GM12878 (cell line): ENCODE data around the gene RASL10A.

Experiments used
- HDAC2 ChIP-seq: fragments of 200-600 bp; sonication (generic); IDR thresholded peaks from 2 replicates; pipeline ENCODE4 v1.6.1; 2017
- JUND ChIP-seq: IDR thresholded peaks from 2 replicates; pipeline ENCODE4 v1.6.1; 2012; ENCODE audit warnings: low read depth, mild to moderate bottlenecking, low read length, improper control_type of control experiment, moderate library complexity
- KAT2A ChIP-seq: conservative IDR thresholded peaks from 2 replicates; pipeline ENCODE4 v1.6.1; 2011; ENCODE audit warnings: low read depth, low read length; ENCODE audit not compliant: control insufficient read depth
- POLR2A ChIP-seq: IDR thresholded peaks from 2 replicates; pipeline ENCODE4 v1.6.1; 2011; ENCODE audit warnings: low read depth, mild to moderate bottlenecking, low read length
- RFX5 ChIP-seq: IDR thresholded peaks from 2 replicates; pipeline ENCODE4 v1.6.1; 2011; ENCODE audit warnings: low read depth, low read length, improper control_type of control experiment
- SP1 ChIP-seq: IDR thresholded peaks from one replicate; pipeline ENCODE4 v1.6.1; 2011; ENCODE audit warnings: low read depth, low read length
- TAF1 ChIP-seq: IDR thresholded peaks from 2 replicates; pipeline ENCODE4 v1.6.1; 2011; ENCODE audit warnings: mild to moderate bottlenecking, low read depth, low read length, borderline replicate concordance
- TF ChIP-seq, protein P1 (sequence below), 3 experiments: IDR thresholded peaks in 2 of 3; conservative IDR thresholded peaks in 1 of 3; 2 replicates each; pipeline ENCODE4 v1.5.1; 2011; ENCODE audit warnings: low read depth in 3 of 3, low read length in 3 of 3, mild to moderate bottlenecking in 3 of 3, control low read depth in 2 of 3, moderate library complexity in 2 of 3, inconsistent platforms in 1 of 3, mixed read lengths in 1 of 3; ENCODE audit not compliant: control insufficient read depth in 2 of 3, insufficient read depth in 1 of 3; ENCODE audit errors: extremely low read depth in 1 of 3

DNA sequence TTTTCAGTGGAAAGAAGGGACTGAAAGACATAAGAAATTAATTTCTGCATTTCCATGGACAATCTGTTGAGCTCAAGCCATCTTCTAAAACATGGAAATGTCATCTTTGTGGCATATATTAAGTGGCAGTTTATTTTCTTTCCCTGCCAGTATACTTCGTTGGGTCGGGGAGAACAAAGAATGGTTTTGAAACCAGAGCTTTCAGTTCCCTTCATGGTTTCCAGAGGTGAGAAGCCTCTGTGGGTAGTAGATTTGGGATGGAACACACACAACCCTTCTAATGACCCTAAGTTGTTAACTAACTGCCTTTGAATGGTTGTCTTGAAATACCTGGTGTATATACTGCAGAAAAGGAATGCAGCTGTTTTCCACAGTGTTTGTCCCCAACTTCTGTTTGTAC is 26.7 kb downstream of the RASL10A start:
- no peak for TF ChIP-seq HDAC2
- TF ChIP-seq TAF1: no peak
- no peak for TF ChIP-seq RFX5
- TF ChIP-seq POLR2A: no peak
- TF ChIP-seq SP1: no peak
- TF ChIP-seq KAT2A: no peak
- TF ChIP-seq, protein P1, sequence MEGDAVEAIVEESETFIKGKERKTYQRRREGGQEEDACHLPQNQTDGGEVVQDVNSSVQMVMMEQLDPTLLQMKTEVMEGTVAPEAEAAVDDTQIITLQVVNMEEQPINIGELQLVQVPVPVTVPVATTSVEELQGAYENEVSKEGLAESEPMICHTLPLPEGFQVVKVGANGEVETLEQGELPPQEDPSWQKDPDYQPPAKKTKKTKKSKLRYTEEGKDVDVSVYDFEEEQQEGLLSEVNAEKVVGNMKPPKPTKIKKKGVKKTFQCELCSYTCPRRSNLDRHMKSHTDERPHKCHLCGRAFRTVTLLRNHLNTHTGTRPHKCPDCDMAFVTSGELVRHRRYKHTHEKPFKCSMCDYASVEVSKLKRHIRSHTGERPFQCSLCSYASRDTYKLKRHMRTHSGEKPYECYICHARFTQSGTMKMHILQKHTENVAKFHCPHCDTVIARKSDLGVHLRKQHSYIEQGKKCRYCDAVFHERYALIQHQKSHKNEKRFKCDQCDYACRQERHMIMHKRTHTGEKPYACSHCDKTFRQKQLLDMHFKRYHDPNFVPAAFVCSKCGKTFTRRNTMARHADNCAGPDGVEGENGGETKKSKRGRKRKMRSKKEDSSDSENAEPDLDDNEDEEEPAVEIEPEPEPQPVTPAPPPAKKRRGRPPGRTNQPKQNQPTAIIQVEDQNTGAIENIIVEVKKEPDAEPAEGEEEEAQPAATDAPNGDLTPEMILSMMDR (IDR thresholded peaks at IDR 0.05 in 2 of 3, conservative IDR thresholded peaks at IDR 0.05 in 1 of 3; ENCODE audit: control insufficient read depth in 2 of 3, extremely low read depth in 1 of 3, insufficient read depth in 1 of 3, low read depth in 3 of 3, low read length in 3 of 3): no peak
- no peak for TF ChIP-seq JUND
